Thyroid gland (tissue), 4 donors: ENCODE measurements around the gene CPLANE2.

ENCODE experiments used
- CTCF ChIP-seq, 6 experiments: fragments of 200-600 bp in 3 of 6; fragments of 450-650 bp in 3 of 6; sonication (generic) in 3 of 6; IDR thresholded peaks; one replicate each; pipeline ENCODE4 v1.5.1; 2016 to 2019; ENCODE audit warnings: antibody characterized with exemption in 6 of 6, mild to moderate bottlenecking in 2 of 6, inconsistent platforms in 1 of 6, moderate library complexity in 1 of 6
- POLR2A ChIP-seq, 2 donors: fragments of 450-650 bp; IDR thresholded peaks; one replicate each; pipeline ENCODE4 v1.6.1; 2017; ENCODE audit warnings: antibody characterized with exemption in 2 of 2, mild to moderate bottlenecking in 2 of 2, moderate library complexity in 1 of 2

- no peak for TF ChIP-seq POLR2A (IDR thresholded peaks at IDR 0.05)
- TF ChIP-seq CTCF (IDR thresholded peaks at IDR 0.05) = no peak
These were observed 29.6 kb upstream of the CPLANE2 start for GRCh38 chr1:16266411-16267118.
